T47D (cell line): Measurements from ENCODE around the gene TFEB.

Experiments used
- DNase-seq, 2 experiments: peaks; one replicate each; pipeline versions ENCODE4 v3.0.0 to v3.0.0-alpha.2; 2011 to 2012; ENCODE audit warnings: low read depth in 1 of 2, low spot score in 1 of 2
- JUND ChIP-seq: IDR thresholded peaks from 2 replicates; pipeline ENCODE4 v1.6.1; 2012; ENCODE audit warnings: low read depth
- in situ Hi-C: cut with HindIII; loops from 2 replicates; pipeline ENCODE4 v1.10.0; 2016; ENCODE audit warnings: low sequenced_read_pairs, low pct_unique_long_range_greater_than_20kb

TFEB gene

DNA sequence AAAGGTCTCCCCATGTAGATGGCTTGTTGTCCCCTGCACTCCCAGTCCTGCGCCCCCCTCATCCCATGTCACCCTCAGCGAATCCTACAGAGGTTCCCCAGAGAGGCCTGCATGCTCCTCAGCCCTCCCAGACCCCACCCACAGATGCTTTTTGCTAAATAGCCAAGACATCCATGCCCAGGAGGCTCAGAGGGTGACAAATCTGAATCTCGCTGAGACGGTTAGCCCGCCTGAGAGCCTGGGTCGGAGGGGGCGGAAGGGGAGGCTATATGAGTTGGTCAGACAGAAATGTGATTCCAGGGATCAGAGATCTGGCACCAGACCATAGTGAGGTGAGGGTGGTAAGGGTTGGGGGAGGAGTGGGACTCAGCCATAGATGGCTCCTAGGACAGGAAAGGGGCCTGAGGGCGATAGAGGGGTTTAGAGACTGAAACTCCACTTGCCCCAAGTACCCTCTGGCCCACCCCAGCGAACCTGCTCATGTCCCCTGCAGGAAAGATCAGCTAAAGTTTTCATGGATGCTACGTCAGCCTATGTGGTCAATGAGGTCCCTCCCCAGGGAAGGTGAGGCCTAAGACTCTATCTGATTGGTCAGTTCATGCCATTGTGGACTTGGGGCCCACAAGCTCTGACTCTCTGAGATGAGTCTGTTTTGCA is 33.2 kb downstream of the TFEB start:
- TF ChIP-seq JUND: no peak
- in situ Hi-C loops: no loop called here
- DNase-seq: no peak

DNA sequence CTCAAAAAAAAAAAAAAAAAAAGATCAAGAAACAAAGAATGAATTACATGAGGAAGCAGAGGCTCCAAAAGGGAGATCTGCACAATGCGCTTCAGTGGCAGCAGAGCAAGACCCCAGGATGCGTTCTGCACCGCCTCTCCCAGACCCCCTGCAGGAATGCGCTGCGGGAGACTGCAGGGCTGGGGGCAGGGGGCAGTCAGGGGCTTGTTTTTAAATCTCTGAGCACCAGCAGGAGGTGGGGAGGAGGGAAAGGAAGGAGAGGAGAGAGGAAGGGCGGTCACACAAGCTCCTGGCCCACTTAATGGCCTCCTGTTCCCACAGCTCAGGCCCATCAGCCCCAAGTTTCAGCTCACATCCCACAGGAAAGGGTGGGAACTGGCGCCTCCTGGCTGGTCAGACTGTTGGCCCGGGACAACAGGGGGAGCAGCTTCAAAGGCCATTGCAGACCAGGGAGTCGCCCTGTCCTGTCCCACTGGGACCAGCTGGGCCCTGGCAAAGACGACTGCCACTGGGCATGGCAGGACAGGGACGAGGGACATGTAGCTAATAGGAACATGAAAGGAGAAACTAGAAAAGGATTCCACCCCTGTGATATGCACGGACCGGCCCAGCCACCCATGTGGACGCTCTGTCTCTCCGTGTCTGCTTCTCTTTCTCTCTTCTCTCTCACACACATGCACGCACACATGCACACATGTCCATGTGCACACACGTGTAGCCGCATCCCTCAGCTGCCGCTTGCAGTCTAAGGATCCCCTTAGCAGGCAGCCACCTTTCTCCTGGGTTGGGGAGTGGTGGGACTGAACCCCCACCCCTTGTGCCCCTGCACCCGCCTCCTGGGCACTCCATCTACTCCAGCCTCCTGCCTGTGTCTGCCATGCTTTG is 34.7 kb downstream of the TFEB start:
- no peak for DNase-seq
- in situ Hi-C loops: no loop called here
- TF ChIP-seq JUND: no peak

DNA sequence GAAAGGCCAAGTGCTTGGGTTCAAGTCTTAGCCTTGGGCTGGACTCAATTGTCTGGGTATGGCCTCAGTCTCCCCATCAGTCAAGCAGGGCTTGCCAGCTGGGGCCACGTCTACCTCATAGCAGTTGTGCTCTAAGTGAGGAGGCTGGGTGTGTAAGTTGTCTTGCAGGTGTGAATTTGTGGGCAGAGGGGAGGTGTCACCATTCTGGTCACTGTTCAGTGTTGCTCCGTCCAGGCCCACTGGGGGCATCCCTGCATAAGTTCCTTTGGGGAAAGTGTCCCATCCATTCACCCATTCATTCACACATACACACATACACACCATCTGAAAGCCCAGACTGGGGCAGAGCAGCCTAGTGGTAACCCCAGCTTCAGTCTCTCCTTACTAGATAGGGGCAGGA is 36.3 kb downstream of the TFEB start:
- in situ Hi-C loops: no loop called here
- TF ChIP-seq JUND: no peak

GRCh38 chr6:41697861-41698781 is 37.3 kb downstream of the TFEB start:
- no peak for TF ChIP-seq JUND
- DNase-seq: no peak
- in situ Hi-C loops: no loop called here

More for the DNA sequence above, 36.3 kb downstream of the TFEB start:
- DNase-seq: no peak

- DNase-seq: no peak
- TF ChIP-seq JUND: no peak
- in situ Hi-C loops: no loop called here
These were observed 38.6 kb downstream of the TFEB start for GRCh38 chr6:41696788-41697187.

DNA sequence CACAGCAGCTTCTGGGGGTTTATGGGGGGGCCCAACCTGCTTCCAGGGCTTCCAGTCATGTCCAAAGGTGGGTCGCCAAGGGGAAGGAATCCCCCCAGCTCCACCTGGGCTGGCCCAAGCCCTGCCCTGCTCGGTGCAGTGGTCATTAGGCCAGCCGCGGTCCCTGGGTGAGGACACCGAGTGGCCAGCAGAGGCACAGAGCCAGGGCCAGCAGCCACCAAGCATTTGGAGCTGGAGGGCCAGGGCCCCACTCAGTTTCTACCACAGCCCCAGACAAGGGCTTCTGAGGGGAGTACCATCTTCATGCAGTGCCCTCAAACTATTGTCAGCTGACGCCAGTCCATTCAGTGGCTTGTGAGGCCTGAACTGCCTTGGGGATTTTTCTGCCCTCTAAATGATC is 39.6 kb downstream of the TFEB start:
- in situ Hi-C loops: no loop called here
- no peak for DNase-seq
- no peak for TF ChIP-seq JUND

DNA sequence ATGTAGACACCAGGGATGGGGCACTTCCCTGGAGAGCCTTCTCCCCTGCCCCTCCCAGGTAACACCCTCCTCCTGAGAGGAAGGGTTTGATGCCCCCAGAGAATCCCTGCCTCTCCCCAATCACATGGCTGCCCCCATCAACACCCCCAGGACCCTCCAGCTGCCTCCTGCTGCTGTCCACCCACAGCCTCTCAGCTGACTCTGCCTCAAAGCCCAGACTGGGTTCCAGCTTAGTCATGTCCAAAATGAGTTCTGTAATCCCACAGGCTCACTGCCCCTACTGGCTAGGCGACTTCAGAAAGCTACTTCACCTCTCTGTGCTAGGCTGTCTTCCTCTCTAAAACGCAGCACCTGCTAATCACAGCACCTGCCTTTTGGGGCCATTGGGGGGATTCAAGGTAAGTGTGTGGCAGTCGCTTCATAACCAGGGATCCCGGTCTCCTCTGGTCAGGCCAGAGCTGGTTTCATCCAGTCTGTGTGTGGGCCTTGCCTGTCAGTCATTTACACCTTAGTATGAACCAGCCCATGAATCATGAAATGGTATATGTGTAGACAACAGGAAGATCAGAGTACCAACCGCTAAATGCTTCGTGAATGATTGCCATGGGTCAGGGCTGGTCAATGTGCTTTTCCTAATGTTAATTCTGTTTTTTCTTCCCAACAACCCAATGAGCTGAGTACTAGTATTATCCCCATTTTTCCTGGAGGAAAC is 40.4 kb downstream of the TFEB start:
- TF ChIP-seq JUND: no peak
- in situ Hi-C loops: no loop called here
- no peak for DNase-seq

DNA sequence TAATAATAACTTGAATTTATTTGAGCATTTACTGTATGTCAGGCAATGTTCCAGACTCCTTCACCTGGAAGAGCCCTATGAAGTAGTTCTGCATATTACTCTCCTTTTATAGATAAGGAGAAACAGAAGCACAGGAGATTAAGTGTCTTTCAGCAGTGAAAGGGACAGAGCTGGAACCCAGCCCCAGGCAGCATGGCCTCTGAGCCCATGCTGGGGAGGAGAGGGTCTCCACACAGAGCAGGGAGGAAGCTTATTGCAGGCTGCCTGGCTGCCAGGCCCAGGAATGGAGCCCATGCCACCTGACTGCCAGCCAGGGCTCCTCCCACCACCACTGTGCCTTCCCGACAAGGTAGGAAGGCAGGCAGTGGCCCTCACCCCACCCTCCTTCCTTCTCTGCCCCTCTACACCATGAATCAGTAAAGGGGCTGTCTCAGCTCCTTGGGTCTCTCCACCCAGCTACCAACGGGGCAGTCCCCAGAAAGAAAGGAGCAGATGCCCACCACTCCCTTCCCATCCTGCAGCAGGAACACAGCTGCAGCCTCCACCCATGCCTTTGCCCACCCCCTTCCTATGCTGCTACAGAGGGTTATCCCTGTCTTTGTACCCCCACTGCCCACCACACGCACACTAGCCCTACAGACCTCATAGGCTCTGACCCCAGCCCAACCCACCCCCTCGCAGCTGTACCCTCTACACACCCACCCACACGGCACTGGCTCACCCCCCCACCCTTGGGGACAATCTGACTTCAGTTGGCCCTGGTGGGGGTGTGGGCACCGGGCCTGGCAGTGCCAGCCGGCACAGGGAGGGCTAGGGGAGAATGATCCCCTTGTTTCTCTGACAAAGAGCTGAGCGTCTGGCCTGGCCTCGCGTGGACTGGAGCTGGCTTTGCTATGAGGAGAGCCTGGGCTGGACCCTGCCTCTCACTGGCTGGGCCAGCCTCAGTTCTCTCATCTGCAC is 41.8 kb downstream of the TFEB start:
- no peak for TF ChIP-seq JUND
- no peak for DNase-seq
- in situ Hi-C loops: no loop called here

- DNase-seq: no peak
- in situ Hi-C loops: no loop called here
- TF ChIP-seq JUND: no peak
These were observed 42.7 kb downstream of the TFEB start for GRCh38 chr6:41692730-41693129.

DNA sequence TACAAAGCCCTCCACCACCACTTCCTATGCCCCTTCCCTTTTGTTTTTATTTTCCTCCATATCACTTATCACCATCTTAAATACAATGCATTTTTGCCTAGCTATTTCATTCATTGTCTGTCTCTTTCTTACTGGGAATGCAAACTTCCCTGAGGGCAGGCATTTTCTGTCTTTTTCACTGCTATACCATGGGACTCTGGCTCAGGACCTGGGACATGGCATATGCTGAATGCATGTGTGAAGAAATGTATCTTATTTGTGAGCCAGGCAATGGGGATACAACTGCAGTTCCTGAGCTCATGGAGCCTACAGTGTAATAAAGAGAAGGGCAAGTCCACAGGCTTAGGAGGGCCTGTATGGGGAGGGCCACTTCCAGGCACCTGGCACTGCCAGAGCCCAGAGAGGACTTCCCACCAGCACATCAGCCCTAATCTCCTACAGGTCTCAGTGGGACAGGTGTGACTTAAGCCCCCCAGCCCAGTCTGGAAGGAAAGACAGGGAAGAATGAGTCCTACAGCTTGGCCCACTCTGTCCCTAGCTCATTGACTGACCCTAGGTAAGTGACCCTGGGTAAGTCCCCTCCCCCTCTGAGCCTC is 43.2 kb downstream of the TFEB start:
- in situ Hi-C loops: no loop called here
- no peak for TF ChIP-seq JUND
- no peak for DNase-seq
